GM18505 (cell line): Measurements from ENCODE around the gene TRPV3.

Source experiments
- ATAC-seq: cut with Tn5 transposase; IDR thresholded peaks from one replicate; pipeline ENCODE4 v1.9.1; 2021; ENCODE audit not compliant: unreplicated experiment
- POLR2A ChIP-seq: IDR thresholded peaks from 4 replicates; pipeline ENCODE4 v1.6.1; 2011; ENCODE audit warnings: borderline replicate concordance; ENCODE audit not compliant: insufficient read depth, insufficient read length; ENCODE audit errors: extremely low read depth

The TRPV3 gene

GRCh38 chr17:3510090-3510489 lies 47.5 kb downstream of the TRPV3 start:
- ATAC-seq, result no peak
- no peak for TF ChIP-seq POLR2A

- no peak for TF ChIP-seq POLR2A
- no peak for ATAC-seq
These were observed 49.7 kb downstream of the TRPV3 start for GRCh38 chr17:3507869-3508268.

- ATAC-seq, result no peak
- TF ChIP-seq POLR2A, result no peak
These were observed 50.5 kb downstream of the TRPV3 start for GRCh38 chr17:3507071-3507470.

GRCh38 chr17:3506054-3506453 lies 51.6 kb downstream of the TRPV3 start:
- no peak for ATAC-seq
- TF ChIP-seq POLR2A, result no peak

- no peak for TF ChIP-seq POLR2A
- no peak for ATAC-seq
These were observed 52.6 kb downstream of the TRPV3 start for GRCh38 chr17:3505008-3505407.

- ATAC-seq, result no peak
- TF ChIP-seq POLR2A, result no peak
These were observed 54.3 kb downstream of the TRPV3 start for GRCh38 chr17:3503285-3503684.

- no peak for TF ChIP-seq POLR2A
- no peak for ATAC-seq
These were observed 55.1 kb downstream of the TRPV3 start for GRCh38 chr17:3502466-3502865.

GRCh38 chr17:3501344-3501743 lies 56.3 kb downstream of the TRPV3 start:
- no peak for TF ChIP-seq POLR2A
- ATAC-seq, result no peak

GRCh38 chr17:3497101-3497500 lies 60.5 kb downstream of the TRPV3 start:
- ATAC-seq, result no peak

GRCh38 chr17:3485481-3486068 lies 72.0 kb downstream of the TRPV3 start:
- no peak for ATAC-seq
- no peak for TF ChIP-seq POLR2A

More at GRCh38 chr17:3497101-3497500, 60.5 kb downstream of the TRPV3 start:
- no peak for TF ChIP-seq POLR2A

GRCh38 chr17:3482852-3483251 lies 74.8 kb downstream of the TRPV3 start:
- no peak for TF ChIP-seq POLR2A
- ATAC-seq, result no peak

- no peak for TF ChIP-seq POLR2A
- no peak for ATAC-seq
These were observed 77.6 kb downstream of the TRPV3 start for GRCh38 chr17:3479988-3480387.

GRCh38 chr17:3475812-3476610 lies 81.6 kb downstream of the TRPV3 start, which contains the start of gene ASPA:
TSS of gene ASPA (plus strand) at chr17:3475997. CDS start at chr17:3476160, 163 bp downstream.
- no peak for TF ChIP-seq POLR2A
- no peak for ATAC-seq

GRCh38 chr17:3475251-3475685 lies 82.3 kb downstream of the TRPV3 start:
- no peak for ATAC-seq
- TF ChIP-seq POLR2A, result no peak
